COLO668 (cell line): ENCODE results near the gene MTREX.

Experiments
- DNase-seq: peaks from one replicate; lab custom pipeline; 2025; ENCODE audit not compliant: unreplicated experiment; lab: John Stamatoyannopoulos, UW

MTREX gene

DNA sequence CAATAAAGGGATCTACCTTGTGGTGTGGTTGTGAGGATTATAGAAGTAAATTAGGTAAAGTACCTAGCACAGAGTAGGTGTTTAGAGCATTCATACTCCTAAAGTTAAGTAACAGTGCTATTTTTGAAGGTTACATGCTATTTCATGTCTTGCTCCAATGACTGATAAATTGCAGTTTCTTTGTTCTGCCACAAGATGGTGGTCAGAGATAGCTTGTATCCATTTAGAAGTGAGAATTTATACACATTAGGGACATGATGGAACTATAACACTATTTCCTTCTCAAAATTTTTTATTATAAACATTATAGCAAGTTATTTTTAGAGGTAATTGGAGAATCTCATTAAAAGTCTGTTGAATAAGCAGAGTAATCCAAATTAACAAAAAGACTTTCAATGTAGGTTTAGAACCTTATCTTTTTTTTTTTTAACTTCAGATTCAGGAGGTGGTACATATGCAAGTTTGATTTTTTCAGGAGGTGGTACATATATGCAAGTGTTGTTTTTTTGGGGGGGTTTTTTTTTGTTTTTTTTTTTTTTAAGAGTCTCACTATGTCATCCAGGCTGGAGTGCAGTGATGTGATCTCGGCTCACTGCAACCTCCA is 17.1 kb downstream of the MTREX start:
- DNase-seq: no peak

- DNase-seq: no peak
Observed at GRCh38 chr5:55325621-55326020, 17.8 kb downstream of the MTREX start.

- DNase-seq: no peak
Observed at GRCh38 chr5:55327281-55327680, 19.5 kb downstream of the MTREX start.

GRCh38 chr5:55331321-55331720 is 23.5 kb downstream of the MTREX start:
- DNase-seq: no peak

DNA sequence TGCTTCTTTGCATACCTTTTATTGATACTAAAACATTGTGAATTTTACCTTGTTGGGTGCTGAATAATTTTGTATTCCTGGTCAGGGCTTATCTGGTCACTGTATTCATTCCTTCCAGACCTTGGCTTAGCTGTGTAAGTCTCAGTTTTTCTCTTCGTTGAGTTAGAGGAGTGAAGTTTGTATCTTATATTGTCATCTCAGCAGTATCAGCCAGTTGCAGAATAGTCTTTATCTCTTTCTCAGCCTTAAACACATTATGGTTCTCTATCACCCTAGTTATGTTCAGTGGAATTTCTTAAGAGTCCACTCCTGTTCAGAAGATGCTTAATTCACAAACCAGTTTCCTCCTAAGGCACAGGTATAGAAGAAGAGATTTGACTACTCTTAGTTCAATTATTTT is 25.2 kb downstream of the MTREX start:
- DNase-seq: no peak

GRCh38 chr5:55333811-55334210 is 26.0 kb downstream of the MTREX start:
- no peak for DNase-seq

GRCh38 chr5:55338092-55338613 is 30.4 kb downstream of the MTREX start:
- DNase-seq: no peak

- no peak for DNase-seq
Observed at GRCh38 chr5:55338810-55339243, 31.0 kb downstream of the MTREX start.

DNA sequence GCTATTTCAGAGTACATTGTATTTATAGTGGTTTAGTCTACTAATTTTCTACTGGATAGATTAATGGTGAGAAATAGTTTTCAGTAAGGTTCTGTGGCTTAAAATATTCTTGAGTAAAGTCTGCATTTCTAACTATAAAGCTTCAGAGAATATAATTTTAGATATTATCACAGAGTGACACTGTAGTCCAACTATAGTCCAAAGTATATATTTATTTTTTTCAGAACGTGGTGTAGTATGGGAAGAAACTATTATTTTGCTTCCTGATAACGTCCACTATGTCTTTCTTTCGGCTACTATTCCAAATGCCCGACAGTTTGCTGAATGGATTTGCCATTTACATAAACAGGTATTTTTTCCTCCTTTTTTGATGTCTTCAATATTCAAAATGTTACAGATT is 35.3 kb downstream of the MTREX start:
- DNase-seq: no peak

- no peak for DNase-seq
Observed at GRCh38 chr5:55343609-55344008, 35.8 kb downstream of the MTREX start.

DNA sequence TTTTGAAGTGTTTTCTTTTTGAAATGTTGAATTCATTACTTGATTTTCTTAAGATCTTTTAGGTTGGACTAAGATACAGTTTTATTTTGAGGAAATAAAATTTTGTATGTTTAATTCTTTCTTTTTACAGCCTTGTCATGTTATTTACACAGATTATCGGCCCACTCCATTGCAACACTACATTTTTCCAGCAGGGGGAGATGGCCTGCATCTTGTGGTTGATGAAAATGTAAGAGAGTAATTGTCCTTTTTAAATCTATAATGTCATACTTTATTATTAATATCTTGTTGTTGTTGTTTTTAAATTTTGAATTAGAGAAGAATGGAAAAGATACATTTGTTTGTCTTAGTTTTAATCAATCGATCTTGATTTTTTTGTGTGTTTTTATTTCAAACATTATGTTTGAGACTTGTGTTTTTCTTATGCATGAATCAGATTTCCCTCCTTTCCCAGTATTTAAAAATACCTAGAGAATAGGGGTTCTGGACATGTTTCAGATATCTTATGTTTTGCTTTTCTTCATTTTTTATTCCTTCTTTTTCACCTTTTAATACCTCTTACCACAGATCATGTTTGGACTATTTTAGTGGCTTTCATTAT is 36.7 kb downstream of the MTREX start:
- peak; percentile 33 for DNase-seq

DNA sequence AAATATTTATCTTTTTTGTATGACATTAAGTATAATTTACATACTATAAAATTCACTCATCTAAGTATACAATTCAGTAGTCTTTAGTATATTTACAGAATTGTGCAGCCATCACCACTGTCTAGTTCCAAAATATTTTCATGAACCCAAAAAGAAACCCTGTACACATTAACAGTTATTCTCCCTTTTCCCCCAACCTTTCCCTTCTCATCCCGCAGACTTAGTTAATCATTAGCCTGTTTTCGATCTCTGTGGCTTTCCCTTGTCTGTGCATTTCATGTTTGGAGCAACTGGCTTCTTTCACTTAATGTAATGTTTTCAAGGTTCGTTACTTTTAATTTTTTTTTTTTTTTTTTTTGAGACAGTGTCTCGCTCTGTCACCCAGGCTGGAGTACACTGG is 37.5 kb downstream of the MTREX start:
- DNase-seq: no peak

- no peak for DNase-seq
Observed at GRCh38 chr5:55347786-55348185, 40.0 kb downstream of the MTREX start.

DNA sequence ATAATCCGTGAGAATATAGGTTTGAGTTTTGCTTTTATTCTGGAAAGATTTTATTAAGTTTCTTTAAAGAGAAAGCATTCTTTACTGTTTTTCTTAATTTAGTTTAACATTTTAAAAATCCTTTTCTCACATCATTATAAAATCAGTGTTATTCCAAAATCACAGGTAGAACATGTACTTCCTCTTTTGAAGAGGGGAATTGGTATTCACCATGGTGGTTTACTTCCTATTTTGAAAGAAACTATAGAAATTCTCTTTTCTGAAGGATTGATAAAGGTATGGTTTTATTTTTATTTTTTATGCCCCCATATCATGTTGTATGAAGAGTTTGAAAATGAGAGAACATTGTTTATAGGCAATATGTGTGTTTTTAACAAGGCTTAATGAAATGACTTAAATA is 43.0 kb downstream of the MTREX start:
- no peak for DNase-seq

DNA sequence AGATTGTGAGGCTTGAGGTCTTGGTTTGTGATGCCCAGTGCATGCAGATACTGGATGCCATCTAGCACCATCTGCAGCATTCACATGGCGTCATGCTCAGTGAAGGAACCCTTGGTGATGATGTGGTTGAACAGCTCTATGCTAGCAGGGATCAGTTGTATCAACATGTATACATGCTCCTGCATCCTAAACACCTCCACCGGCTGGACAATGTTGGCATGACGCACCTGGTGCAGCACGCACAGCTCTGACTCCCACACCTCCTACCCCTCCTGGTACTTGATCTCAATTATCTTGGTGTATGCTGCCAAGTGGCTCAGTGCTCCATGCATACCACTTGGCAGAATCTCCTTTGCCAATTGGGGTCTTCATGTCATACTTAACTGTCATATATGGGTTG is 49.1 kb downstream of the MTREX start:
- no peak for DNase-seq

- no peak for DNase-seq
Observed at GRCh38 chr5:55360190-55360589, 52.4 kb downstream of the MTREX start.

GRCh38 chr5:55363856-55364255 is 56.1 kb downstream of the MTREX start:
- no peak for DNase-seq

- no peak for DNase-seq
Observed at GRCh38 chr5:55364537-55365055, 56.8 kb downstream of the MTREX start.

GRCh38 chr5:55370291-55370925 is 62.6 kb downstream of the MTREX start:
- no peak for DNase-seq

DNA sequence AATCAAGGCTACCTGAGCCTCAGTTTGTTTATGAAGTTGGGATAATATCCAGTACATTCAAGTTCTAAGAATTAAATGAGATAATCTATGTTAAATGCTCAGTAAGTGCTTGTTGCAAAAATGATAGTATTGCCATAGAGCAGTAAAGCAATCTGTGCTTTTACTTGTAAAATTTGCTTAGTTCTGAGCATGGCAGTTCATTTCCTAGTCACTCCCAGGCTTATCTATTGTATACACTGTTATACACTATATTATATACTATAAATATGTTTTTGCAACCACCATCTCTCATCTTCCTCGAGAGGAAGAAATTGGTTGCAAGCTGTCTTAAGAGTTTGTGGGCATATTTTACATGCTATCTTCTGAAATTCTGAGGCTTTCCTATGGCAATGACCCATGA is 63.4 kb downstream of the MTREX start:
- DNase-seq: no peak

DNA sequence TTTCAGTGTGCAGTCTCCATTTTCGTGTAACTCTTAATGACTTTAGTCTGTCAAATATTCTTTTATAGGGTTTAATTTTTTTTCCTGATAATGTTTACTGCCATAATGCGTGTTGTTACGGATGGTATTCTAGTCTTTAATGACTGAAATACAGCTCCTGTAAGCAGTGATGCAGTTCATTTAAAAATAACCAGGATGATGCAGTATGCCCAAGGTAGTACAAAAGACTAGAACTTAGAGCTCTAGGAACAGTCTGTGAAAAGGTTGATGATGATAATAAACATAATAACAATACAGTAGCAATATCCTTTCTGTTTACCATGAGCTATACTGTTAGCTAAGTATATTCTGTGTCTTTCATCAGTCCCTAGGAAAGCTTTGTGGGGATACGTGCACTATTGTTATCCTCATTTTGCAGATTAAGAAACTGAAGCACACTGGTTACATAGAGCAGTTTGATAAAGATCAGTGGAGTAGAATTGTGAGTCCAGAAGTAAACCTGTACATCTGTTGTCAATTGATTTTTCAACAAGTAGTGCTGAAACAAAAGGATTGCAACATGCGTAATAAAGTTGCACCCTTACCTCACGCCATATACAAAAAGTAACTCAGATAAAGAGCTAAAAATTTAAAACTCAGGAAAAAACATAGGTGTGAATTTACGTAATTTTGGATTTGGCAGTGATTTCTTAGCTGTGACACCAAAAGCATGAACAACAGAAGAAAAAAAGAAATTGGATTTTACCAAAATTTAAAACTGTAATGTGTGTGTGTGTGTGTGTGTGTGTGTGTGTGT is 64.5 kb downstream of the MTREX start:
- DNase-seq: no peak
